Mesenchymal stem cell (in vitro differentiated cells and primary cell): ENCODE measurements around the gene ZFYVE26.
A peak's percentile ranks its signal among the peaks of the same experiment; 100 is the strongest.
"Not testable (repeated sequence)": the region's sequence is repeated elsewhere in the genome, so short reads cannot be mapped to it uniquely, and the experiment has no call there.

Experiments used
- DNase-seq: peaks from one replicate; pipeline ENCODE4 v3.0.0-alpha.2; 2013
- H2AFZ ChIP-seq: one replicate; pipeline ENCODE4 v1.6.1; 2013; ENCODE audit warnings: low read depth, mild to moderate bottlenecking, control low read depth, inconsistent platforms, low read length, moderate library complexity
- H2AK5ac ChIP-seq: 2 replicates; pipeline ENCODE4 v1.6.1; 2013; ENCODE audit warnings: low read length, moderate library complexity, mild to moderate bottlenecking, inconsistent platforms; ENCODE audit not compliant: severe bottlenecking
- H2BK120ac ChIP-seq: one replicate; pipeline ENCODE4 v1.6.1; 2013; ENCODE audit warnings: low read depth, mild to moderate bottlenecking, inconsistent platforms, low read length, moderate library complexity
- H2BK12ac ChIP-seq, 2 experiments: one replicate each; pipeline ENCODE4 v1.6.1; 2013; ENCODE audit warnings: inconsistent platforms in 2 of 2, low read length in 2 of 2, mild to moderate bottlenecking in 2 of 2, moderate library complexity in 2 of 2, control low read depth in 1 of 2
- H2BK15ac ChIP-seq: one replicate; pipeline ENCODE4 v1.6.1; 2013; ENCODE audit warnings: mild to moderate bottlenecking, low read depth, inconsistent platforms; ENCODE audit not compliant: poor library complexity, severe bottlenecking
- H2BK5ac ChIP-seq: 2 replicates; pipeline ENCODE4 v1.6.1; 2013; ENCODE audit warnings: low read depth, mild to moderate bottlenecking, low read length, control low read depth, inconsistent platforms; ENCODE audit not compliant: poor library complexity, severe bottlenecking
- H3K14ac ChIP-seq, 2 experiments: one replicate each; pipeline ENCODE4 v1.6.1; 2013; ENCODE audit warnings: inconsistent platforms in 2 of 2, low read length in 2 of 2, control low read depth in 1 of 2, mild to moderate bottlenecking in 1 of 2, moderate library complexity in 1 of 2
- H3K18ac ChIP-seq, 2 experiments: one replicate each; pipeline ENCODE4 v1.6.1; 2013; ENCODE audit warnings: inconsistent platforms in 2 of 2, low read length in 2 of 2, control low read depth in 1 of 2, low read depth in 1 of 2, mild to moderate bottlenecking in 1 of 2
- H3K23ac ChIP-seq, 2 experiments: one replicate each; pipeline ENCODE4 v1.6.1; 2013; ENCODE audit warnings: inconsistent platforms in 2 of 2, low read length in 2 of 2, mild to moderate bottlenecking in 2 of 2, moderate library complexity in 2 of 2, control low read depth in 1 of 2
- H3K27ac ChIP-seq: 2 replicates; pipeline ENCODE4 v1.5.1; 2013; ENCODE audit warnings: mild to moderate bottlenecking, moderate library complexity, low read length, control low read depth, inconsistent platforms; ENCODE audit not compliant: poor library complexity, severe bottlenecking
- H3K27me3 ChIP-seq, 2 experiments: 2 replicates each; pipeline versions ENCODE4 v1.6.1 to v1.7.0; 2013; ENCODE audit warnings: low read length in 2 of 2, mild to moderate bottlenecking in 2 of 2, moderate library complexity in 2 of 2, control low read depth in 1 of 2, inconsistent platforms in 1 of 2; ENCODE audit not compliant: control insufficient read depth in 1 of 2, insufficient read depth in 1 of 2
- H3K36me3 ChIP-seq, 2 experiments: 2 replicates each; pipeline versions ENCODE4 v1.6.1 to v1.7.0; 2013; ENCODE audit warnings: low read length in 2 of 2, control low read depth in 1 of 2, inconsistent platforms in 1 of 2, low read depth in 1 of 2, mild to moderate bottlenecking in 1 of 2; ENCODE audit not compliant: insufficient read depth in 2 of 2, control insufficient read depth in 1 of 2
- H3K4ac ChIP-seq, 2 experiments: one replicate each; pipeline ENCODE4 v1.6.1; 2013; ENCODE audit warnings: inconsistent platforms in 2 of 2, low read length in 2 of 2, mild to moderate bottlenecking in 2 of 2, moderate library complexity in 2 of 2, control low read depth in 1 of 2, low read depth in 1 of 2
- H3K4me1 ChIP-seq: 2 replicates; pipeline ENCODE4 v1.6.1; 2013; ENCODE audit warnings: low read depth, low read length, control low read depth; ENCODE audit not compliant: control insufficient read depth, insufficient read depth
- H3K4me2 ChIP-seq: 2 replicates; pipeline ENCODE4 v1.6.1; 2013; ENCODE audit warnings: low read length, mild to moderate bottlenecking, inconsistent platforms; ENCODE audit not compliant: poor library complexity, severe bottlenecking
- H3K4me3 ChIP-seq, 2 experiments: 2 replicates each; pipeline versions ENCODE4 v1.5.1 to v1.7.0; 2013; ENCODE audit warnings: low read length in 2 of 2, mild to moderate bottlenecking in 2 of 2, control low read depth in 1 of 2, low read depth in 1 of 2; ENCODE audit not compliant: insufficient read depth in 1 of 2
- H3K79me1 ChIP-seq: replicated peaks from 2 replicates; pipeline ENCODE4 v1.6.1; 2013; ENCODE audit warnings: mild to moderate bottlenecking, control low read depth, low read length, inconsistent platforms; ENCODE audit not compliant: poor library complexity, severe bottlenecking
- H3K9ac ChIP-seq: 2 replicates; pipeline ENCODE4 v1.7.0; 2013; ENCODE audit warnings: mild to moderate bottlenecking, low read length, moderate library complexity
- H3K9me3 ChIP-seq: 2 replicates; pipeline ENCODE4 v1.7.0; 2013; ENCODE audit warnings: mild to moderate bottlenecking, low read length; ENCODE audit not compliant: control insufficient read depth
- H4K8ac ChIP-seq: one replicate; pipeline ENCODE4 v1.6.1; 2013; ENCODE audit warnings: inconsistent platforms, mild to moderate bottlenecking, low read length, moderate library complexity
- H4K91ac ChIP-seq: one replicate; pipeline ENCODE4 v1.6.1; 2013; ENCODE audit warnings: mild to moderate bottlenecking, low read length, inconsistent platforms
- WGBS: methylation state at CpG from one replicate; pipeline ENCODE4 v1.1.7; 2013; ENCODE audit warnings: mixed read lengths; 5-methylcytosine and 5-hydroxymethylcytosine counted together

Gene ZFYVE26

GRCh38 chr14:67709796-67710195 lies 106.6 kb downstream of the ZFYVE26 start:
- not testable (repeated sequence) for H3K4ac ChIP-seq, H3K9me3 ChIP-seq, H2BK5ac ChIP-seq, H2BK12ac ChIP-seq, H2AK5ac ChIP-seq, H3K9ac ChIP-seq, H3K23ac ChIP-seq, H3K18ac ChIP-seq, H2BK120ac ChIP-seq, H4K91ac ChIP-seq, H3K4me1 ChIP-seq, DNase-seq, H3K4me3 ChIP-seq, H2BK15ac ChIP-seq, H3K14ac ChIP-seq, H3K27ac ChIP-seq, H3K27me3 ChIP-seq, H2AFZ ChIP-seq, H3K79me1 ChIP-seq, H3K36me3 ChIP-seq, H3K4me2 ChIP-seq, H4K8ac ChIP-seq
- 65% methylated on average over 1 of the region's 1 CpG for WGBS

DNA sequence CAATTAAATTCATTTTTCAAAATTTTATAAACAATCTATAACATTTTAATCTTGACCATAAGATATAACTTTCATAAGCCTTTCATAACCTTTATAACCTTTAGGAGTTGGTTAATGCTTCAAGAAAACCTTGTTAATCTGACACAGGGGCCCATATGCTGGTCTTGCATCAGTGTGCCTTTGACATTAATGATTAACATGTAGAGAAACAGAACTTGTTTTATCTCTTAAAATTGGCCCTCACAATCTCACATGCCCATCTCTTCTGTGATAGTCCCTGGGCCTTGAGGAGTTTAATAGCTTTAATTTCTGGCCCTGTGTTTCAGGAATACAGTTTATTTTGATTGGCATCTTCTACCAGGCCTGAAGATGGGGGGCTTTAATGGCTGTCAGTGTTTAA lies 107.0 kb downstream of the ZFYVE26 start:
- not testable (repeated sequence) for DNase-seq, H3K4me2 ChIP-seq, H3K4ac ChIP-seq, H2BK120ac ChIP-seq, H4K91ac ChIP-seq, H2AK5ac ChIP-seq, H3K23ac ChIP-seq, H3K79me1 ChIP-seq, H4K8ac ChIP-seq, H3K9me3 ChIP-seq, H2BK12ac ChIP-seq, H3K27me3 ChIP-seq, H3K4me3 ChIP-seq, H3K4me1 ChIP-seq, H3K18ac ChIP-seq, H3K36me3 ChIP-seq, H2BK5ac ChIP-seq, H2BK15ac ChIP-seq, H2AFZ ChIP-seq, H3K9ac ChIP-seq, H3K27ac ChIP-seq, H3K14ac ChIP-seq

GRCh38 chr14:67705211-67705610 lies 111.2 kb downstream of the ZFYVE26 start:
- no peak overlapping the region for H3K14ac ChIP-seq
- no peak overlapping the region for H3K18ac ChIP-seq
- H3K79me1 ChIP-seq, result no peaks in the 10 kb centered on the region
- H3K9me3 ChIP-seq, result no peaks in the 10 kb centered on the region
- H3K23ac ChIP-seq, result no peak overlapping the region
- no peak overlapping the region for H4K8ac ChIP-seq
- H3K4ac ChIP-seq, result no peak overlapping the region
- H2BK15ac ChIP-seq, result no peak overlapping the region
- no peaks in the 10 kb centered on the region for H3K36me3 ChIP-seq
- 64% methylated on average over 3 of the region's 3 CpGs for WGBS
- no peak overlapping the region for H2AFZ ChIP-seq
- H2BK12ac ChIP-seq, result no peak overlapping the region
- H3K4me1 ChIP-seq, result no peaks in the 10 kb centered on the region
- H3K27me3 ChIP-seq, result no peaks in the 10 kb centered on the region
- no peak overlapping the region for H3K9ac ChIP-seq
- no peak overlapping the region for H3K27ac ChIP-seq
- no peak for DNase-seq
- no peak overlapping the region for H2BK120ac ChIP-seq
- no peak overlapping the region for H2BK5ac ChIP-seq
- no peak overlapping the region for H2AK5ac ChIP-seq
- no peak overlapping the region for H3K4me2 ChIP-seq
- no peak overlapping the region for H3K4me3 ChIP-seq
- no peak overlapping the region for H4K91ac ChIP-seq

DNA sequence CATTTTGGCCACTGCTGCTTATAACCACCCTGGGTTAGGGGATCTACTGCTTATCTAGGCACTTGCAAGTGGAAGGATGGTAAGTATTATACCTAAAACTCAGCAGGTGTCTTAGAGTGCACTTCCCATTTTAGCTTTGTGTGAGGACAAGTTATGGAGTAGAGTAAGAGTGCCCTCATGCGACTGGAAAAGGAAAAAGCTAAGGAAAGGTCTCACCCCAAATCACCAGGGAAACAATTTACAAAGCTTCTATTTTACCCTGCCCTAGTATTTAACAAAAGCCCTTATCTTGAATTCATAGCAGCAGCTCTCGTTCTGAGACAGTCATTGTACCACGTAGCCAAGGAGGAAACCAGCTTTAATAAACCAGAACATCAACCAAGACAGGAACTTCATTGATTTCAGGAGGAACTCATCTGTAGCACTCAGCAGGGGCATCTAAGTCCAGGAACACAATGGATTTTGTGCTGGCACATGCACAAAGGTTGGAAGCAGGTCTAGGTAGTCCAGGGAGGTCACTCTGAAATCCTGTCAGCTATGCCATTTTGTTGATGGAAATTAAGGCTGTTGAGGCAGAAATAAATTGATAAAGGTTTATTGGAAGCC lies 111.8 kb downstream of the ZFYVE26 start:
- H3K4me2 ChIP-seq, result no peak overlapping the region
- no peaks in the 10 kb centered on the region for H3K27me3 ChIP-seq
- H3K4ac ChIP-seq, result no peak overlapping the region
- no peaks in the 10 kb centered on the region for H3K4me1 ChIP-seq
- no peak overlapping the region for H2BK15ac ChIP-seq
- no peak overlapping the region for H2BK12ac ChIP-seq
- no peak overlapping the region for H3K18ac ChIP-seq
- H3K14ac ChIP-seq, result no peak overlapping the region
- WGBS, result 0% methylated on average over 3 of the region's 3 CpGs
- DNase-seq, result peak; percentile 62
- H3K36me3 ChIP-seq, result no peaks in the 10 kb centered on the region
- H3K9ac ChIP-seq, result no peak overlapping the region
- no peak overlapping the region for H4K91ac ChIP-seq
- no peak overlapping the region for H4K8ac ChIP-seq
- H2BK120ac ChIP-seq, result no peak overlapping the region
- H2AK5ac ChIP-seq, result no peak overlapping the region
- no peaks in the 10 kb centered on the region for H3K9me3 ChIP-seq
- H3K27ac ChIP-seq, result no peak overlapping the region
- no peak overlapping the region for H2AFZ ChIP-seq
- H3K79me1 ChIP-seq, result no peaks in the 10 kb centered on the region
- no peak overlapping the region for H3K23ac ChIP-seq
- no peak overlapping the region for H3K4me3 ChIP-seq
- no peak overlapping the region for H2BK5ac ChIP-seq
